Pons (tissue), 1 donor: ENCODE measurements around the gene TRAF7.
"Not testable (repeated sequence)": the region's sequence is repeated elsewhere in the genome, so short reads cannot be mapped to it uniquely, and the experiment has no call there.

Experiments
- DNase-seq: peaks from one replicate; pipeline ENCODE4 v3.0.0-alpha.2; 2016; ENCODE audit warnings: low spot score

TRAF7 gene

GRCh38 chr16:2122429-2122828 is 33.2 kb upstream of the TRAF7 start:
- no peak for DNase-seq

DNA sequence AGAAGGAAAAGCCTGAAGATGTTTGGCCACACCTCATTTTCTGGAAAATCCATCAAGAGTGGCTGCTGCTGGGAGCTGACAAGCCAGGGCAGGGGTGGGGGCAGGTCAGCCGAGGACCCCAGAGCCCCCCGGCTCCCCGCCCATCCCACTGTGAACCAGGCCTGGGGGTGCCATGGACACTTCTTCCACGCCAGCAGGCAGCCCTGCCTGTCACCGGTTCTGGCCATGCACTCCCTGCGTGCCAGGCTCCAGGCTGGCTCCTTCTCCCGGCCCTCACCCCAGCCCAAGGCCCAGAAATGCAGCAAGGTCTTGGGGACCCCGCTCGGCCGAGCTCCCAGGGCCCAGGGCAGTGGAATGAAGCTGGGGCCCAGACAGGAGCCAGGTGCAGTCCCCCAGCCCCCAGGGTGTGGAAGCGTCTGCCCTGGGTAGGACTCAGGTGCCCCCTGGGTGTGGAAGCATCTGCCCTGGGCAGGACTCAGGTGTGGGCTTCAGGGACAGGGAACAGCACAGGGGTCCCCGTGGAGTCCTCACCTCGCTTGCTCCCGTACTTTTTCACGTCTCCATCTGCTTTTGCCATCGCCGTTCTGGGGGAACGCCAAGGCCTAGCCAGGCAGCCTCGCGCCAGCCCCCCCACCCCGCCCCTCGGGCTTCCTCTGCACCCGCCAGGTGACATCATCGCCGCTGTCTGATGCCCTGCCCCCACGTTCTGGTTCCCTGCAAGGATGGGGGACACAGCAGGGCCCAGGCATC is 32.5 kb upstream of the TRAF7 start:
- not testable (repeated sequence) for DNase-seq

DNA sequence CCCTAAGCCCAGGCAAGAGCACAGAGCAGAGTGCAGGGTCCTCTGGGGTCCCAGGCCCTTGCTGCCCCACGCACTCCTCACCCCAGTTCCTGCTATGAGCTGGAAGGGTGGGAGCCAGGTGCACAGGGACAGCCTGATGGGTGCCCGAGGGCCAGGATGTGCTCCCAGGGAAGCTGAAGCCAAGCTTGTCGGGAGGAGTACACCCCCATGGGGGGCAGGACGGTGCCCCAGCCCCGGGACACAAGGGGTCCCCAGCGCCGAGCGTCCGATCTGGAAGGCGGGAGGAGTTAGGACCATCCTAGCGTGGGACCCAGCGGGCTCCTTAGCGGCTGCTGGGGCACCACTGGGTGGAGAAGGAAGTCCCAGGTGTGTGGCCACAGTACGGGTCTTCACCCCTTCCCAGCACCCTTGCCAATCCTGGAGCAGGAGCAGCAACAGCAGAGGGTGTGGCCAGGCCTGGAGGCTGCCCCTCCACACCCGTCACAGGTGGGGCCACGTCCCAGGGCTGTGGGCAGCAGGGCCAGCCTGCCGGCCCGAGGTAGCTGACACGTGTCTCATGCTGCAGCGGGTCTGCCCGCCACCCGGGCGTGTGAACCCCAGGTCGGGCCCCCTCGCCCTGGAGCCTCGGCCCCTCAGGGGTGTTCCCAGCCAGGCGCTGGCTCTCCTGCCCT is 31.7 kb upstream of the TRAF7 start:
- not testable (repeated sequence) for DNase-seq

GRCh38 chr16:2124377-2124693 is 31.2 kb upstream of the TRAF7 start:
- not testable (repeated sequence) for DNase-seq

DNA sequence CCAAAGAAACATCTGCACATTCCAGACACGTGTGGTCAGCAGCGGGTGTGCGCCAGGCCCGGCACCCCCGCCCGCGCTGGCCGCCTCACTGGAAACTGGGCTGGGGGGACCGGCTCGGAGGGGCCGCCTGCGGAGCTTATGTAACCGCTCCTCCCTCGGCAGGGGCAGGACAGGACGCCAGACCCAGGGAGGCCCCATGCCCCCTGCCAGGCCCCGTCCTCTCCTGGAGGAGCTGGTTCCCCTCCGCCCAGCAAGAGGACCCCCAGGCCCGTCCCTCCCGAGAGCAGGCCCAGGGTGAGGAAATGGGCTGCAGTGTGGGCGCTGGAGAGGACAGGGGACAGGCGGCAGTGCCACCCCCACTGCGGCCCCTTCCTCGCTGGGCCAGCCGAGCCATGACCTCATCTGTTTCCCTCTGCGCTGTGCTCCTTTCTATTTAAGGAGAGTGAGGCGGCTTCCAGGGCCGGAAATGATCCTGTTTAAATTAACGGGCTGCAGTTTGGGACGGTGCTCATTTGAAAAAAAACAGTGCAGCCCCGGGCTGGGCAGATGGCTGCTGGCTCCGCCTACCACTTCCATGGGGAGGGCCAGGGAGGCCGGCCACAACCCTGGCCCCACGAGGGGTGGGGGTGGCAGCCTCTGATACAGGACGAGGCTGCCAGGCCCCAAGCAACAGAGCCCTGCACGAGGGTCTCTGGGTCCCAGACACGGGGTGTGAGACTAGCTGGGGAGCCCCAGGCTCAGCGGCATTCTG is 30.7 kb upstream of the TRAF7 start:
- peak; percentile 45 for DNase-seq

GRCh38 chr16:2125609-2126008 is 30.0 kb upstream of the TRAF7 start:
- DNase-seq = not testable (repeated sequence)

DNA sequence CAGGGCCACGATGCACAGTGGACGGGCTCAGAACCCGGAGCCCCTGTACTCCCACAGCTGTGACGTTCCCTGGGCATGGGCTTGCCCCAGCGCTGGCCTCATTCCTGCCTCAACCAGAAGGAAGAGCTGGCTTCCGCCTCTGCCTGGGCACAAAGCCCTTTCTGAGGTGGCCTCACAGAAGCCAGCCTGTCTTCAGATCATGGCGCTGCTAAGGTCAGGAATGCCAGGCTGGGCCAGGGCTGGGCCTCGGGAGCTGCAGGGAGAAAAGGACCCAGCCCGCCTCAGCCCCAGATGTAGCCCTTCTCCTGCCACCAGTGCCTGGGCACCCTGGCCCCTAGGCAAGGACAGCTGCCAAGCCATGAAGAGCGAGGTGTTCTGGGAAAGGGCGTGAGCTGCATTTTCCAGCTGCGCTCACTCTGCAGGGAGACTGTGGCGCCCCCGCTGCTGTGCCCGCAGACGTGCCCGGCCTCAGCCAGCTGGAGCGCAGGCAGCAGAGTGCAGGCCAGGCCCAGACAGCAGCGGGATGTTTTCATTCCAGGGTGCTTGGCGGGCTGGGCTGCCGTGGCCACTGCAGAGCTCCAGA is 29.3 kb upstream of the TRAF7 start:
- peak; percentile 76 for DNase-seq

DNA sequence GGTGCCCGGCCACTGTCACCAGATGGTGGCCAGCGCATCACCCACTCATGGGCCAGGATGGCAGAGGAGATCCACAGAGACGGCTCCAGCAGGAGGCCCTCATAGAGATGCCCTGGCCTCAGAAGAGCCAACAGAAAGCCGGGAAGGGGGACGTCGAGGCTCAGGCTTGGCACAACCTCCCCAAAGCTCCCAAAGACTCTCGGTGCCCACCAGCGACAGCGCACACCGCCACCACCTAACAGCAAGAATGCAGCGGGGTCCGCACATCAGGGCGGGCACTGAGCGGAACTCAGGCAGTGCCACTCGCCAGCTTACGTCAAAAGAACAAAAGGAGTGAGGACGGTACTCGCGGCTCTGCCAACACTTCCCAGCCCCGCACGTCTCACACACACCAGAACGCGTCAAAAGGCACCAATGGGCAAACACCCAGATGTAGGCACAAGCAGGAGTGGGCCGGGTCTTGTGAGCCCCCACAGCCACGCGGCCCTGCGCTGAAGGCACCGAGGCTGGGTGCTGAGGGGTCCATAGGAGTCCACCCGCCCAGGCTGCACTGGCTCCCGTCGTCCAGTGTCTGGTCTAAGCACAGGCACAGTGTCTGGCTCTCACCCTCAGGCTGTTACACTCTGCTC is 28.5 kb upstream of the TRAF7 start:
- DNase-seq = peak; percentile 41

DNA sequence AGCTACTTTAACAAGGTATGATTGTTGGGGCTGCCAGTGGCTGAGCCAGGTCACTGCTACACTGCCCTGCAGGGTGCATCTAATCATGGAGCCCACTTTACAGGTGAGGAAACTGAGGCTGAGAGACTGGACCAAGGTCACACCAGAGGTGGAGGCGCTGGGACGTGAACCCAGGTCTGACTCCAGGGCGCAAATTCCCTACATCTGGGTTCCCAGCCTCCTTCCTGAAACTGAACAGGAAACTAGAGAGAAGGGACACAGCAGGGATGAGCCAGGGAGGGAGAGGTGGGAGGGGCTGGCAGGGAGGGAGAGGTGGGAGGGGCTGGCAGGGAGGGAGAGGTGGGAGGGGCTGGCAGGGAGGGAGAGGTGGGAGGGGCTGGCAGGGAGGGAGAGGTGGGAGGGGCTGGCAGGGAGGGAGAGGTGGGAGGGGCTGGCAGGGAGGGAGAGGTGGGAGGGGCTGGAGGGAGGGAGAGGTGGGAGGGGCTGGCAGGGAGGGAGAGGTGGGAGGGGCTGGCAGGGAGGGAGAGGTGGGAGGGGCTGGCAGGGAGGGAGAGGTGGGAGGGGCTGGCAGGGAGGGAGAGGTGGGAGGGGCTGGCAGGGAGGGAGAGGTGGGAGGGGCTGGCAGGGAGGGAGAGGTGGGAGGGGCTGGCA is 27.8 kb upstream of the TRAF7 start:
- not testable (repeated sequence) for DNase-seq

DNA sequence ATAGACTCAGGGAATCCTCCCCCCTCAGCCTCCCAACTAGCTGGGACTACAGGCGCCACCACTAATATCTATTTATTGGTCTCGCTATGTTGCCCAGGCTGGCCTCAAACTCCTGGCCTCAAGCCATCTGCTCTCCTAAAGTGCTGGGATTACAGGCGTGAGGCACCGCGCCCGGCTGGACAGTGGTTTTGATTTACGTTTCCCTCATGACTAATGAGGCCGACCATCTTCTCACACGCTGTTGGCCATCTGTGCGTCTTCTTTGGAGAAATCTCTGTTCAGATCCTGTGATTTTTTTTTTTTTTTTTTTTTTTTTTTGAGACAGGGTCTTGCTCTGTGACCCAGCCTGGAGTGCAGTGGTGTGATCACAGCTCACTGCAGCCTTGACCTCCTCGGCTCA is 26.3 kb upstream of the TRAF7 start:
- DNase-seq = not testable (repeated sequence)

GRCh38 chr16:2129890-2130447 is 25.6 kb upstream of the TRAF7 start:
- DNase-seq = not testable (repeated sequence)

DNA sequence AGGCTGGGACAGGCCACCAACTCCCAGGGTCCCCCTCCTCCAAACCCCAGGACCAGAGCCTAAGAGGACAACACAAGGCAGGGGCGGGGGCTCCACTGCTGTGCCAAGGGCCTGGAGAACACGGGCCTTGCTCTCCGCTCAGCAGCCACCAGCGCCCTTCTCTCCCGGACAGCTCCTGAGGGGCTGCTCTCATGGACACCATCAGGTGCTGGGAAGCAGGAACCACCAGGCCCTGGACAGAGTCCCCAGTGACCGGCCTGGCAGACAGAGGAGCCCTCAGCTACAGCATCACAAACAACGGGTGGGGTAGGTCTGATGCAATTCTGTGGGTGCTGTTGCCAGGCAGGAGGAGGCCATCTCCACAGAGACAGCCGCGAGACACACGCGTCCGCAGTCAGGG is 21.8 kb upstream of the TRAF7 start:
- not testable (repeated sequence) for DNase-seq

- DNase-seq = not testable (repeated sequence)
Measured at GRCh38 chr16:2135071-2135470, 20.5 kb upstream of the TRAF7 start.

DNA sequence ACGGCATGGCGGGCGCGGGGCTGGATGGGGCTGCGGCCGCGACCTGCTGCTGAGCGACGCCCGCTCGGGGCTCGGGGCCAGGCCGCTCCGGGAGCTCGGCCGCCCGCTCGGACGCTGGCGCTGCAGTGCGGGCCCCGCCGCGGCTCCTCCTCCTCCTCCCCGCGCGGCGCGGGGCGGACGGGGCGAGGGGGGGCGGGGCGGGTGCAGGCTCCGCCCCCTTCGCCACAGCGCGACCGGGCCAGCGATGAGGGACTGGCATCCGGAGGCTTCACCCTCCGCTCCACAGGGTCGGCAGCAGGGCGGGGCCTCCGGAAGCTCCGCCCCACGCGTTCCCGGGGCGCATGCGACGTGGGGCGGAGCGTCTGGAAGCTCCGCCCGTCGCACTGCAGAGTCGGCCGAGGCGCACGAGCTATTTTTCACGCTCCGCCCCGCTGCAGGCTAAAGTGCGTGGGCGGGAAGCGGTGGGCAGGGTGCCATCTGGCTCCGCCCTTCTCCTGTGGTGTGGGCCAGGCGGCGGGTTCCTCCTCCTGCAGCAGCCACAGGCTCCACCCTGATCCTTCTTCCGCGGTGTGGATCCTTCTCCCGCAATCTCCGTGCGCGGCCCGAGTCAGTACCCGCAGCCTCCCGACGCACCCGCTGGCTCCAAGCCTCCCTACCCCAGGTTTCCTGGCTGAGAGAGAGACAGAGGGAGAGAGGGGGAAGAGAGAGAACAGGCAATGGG is 19.7 kb upstream of the TRAF7 start, which contains the start of gene PKD1:
Gene PKD1, minus strand, starts transcription at position 129 of the 721 bp plus-strand sequence. CDS start 209 bp downstream, outside the sequence.
- DNase-seq = peak; percentile 81

GRCh38 chr16:2142942-2143877 is 12.4 kb upstream of the TRAF7 start:
- no peak for DNase-seq

GRCh38 chr16:2143878-2144485 is 11.6 kb upstream of the TRAF7 start:
- DNase-seq = no peak

DNA sequence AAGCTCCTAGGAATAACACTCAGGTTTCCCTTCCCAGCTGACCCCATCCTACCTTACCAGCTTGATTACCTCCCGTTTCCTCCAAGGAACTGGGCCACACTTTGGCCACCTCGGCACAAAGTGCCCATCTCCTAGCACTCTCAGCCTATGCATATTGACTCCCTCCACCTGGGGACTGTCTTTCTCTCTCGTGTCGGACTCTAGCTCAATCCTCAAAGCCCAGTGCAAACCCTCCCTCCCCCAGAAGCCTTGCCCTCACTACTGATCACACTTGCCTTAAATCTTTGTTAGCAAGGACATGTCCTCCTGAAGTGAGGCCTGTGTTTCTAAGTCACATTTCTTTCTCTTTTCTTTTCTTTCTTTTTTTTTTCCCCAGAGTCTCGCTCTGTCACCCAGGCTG is 9.7 kb upstream of the TRAF7 start:
- DNase-seq = no peak

GRCh38 chr16:2147378-2147777 is 8.2 kb upstream of the TRAF7 start:
- no peak for DNase-seq
